ENCODE results near the gene ST6GAL2.

GRCh38 chr2:106864051-106864450 is 21.9 kb downstream of the ST6GAL2 start:
- TF ChIP-seq CTCF (IDR thresholded peaks at IDR 0.05), result no peak
- TF ChIP-seq POLR2A (IDR thresholded peaks at IDR 0.05), result no peak
